OCI-LY7 (cell line): ENCODE data around the gene FGF8. TPM values are rescaled to one million over a fixed set of nuclear protein-coding genes. Genes with fewer than 3 reads are reported as not detected.

Experiments used
- BruUV-seq: library from RNA; stranded (reverse); fragments of 400-500 nt; replicated peaks from 2 replicates; lab custom pipeline; 2021; lab: Mats Ljungman, UMichigan
- CTCF ChIA-PET: fragments of 300-600 bp; sonication (Branson Sonifier 250); formaldehyde crosslinking; loops from one replicate; lab custom pipeline; 2022; ENCODE audit warnings: antibody characterized with exemption; ENCODE audit not compliant: unreplicated experiment; lab: Charles Lee
- POLR2A ChIA-PET: fragments of 300-600 bp; sonication (Branson Sonifier 250); formaldehyde crosslinking; loops from one replicate; lab custom pipeline; 2022; ENCODE audit warnings: antibody characterized with exemption; lab: Charles Lee
- DNase-seq: peaks from one replicate; pipeline ENCODE4 v3.0.0-alpha.2; 2015; ENCODE audit warnings: low spot score
- H2AFZ ChIP-seq: fragments of 200-600 bp; sonication (generic), shearing (Covaris generic); 2 replicates; pipeline ENCODE4 v1.6.1; 2014; ENCODE audit warnings: mild to moderate bottlenecking, antibody characterized with exemption, low read length, moderate library complexity
- H3K27ac ChIP-seq: fragments of 200-600 bp; sonication (generic); 2 replicates; pipeline ENCODE4 v1.5.1; 2014; ENCODE audit warnings: mixed run types, low read depth, mild to moderate bottlenecking, moderate library complexity, low read length, inconsistent platforms; ENCODE audit not compliant: poor library complexity, severe bottlenecking
- H3K36me3 ChIP-seq: fragments of 200-600 bp; sonication (generic); 2 replicates; pipeline ENCODE4 v1.6.1; 2014; ENCODE audit warnings: mild to moderate bottlenecking, antibody characterized with exemption, low read length, moderate library complexity, mixed read lengths; ENCODE audit not compliant: insufficient read depth
- H3K4me1 ChIP-seq: fragments of 200-600 bp; sonication (generic); 2 replicates; pipeline ENCODE4 v1.5.1; 2014; ENCODE audit warnings: mild to moderate bottlenecking, low read length; ENCODE audit not compliant: insufficient read depth, poor library complexity, severe bottlenecking
- H3K4me2 ChIP-seq: fragments of 200-600 bp; sonication (generic); 2 replicates; pipeline ENCODE4 v1.6.1; 2014; ENCODE audit warnings: mild to moderate bottlenecking, low read length
- H3K4me3 ChIP-seq: fragments of 200-600 bp; sonication (generic); 2 replicates; pipeline ENCODE4 v1.5.1; 2014; ENCODE audit warnings: mild to moderate bottlenecking, low read depth, low read length; ENCODE audit not compliant: poor library complexity, severe bottlenecking
- H3K79me2 ChIP-seq: fragments of 200-600 bp; sonication (generic); 2 replicates; pipeline ENCODE4 v1.6.1; 2016; ENCODE audit warnings: low read depth, mild to moderate bottlenecking, low read length, moderate library complexity, mixed read lengths; ENCODE audit not compliant: insufficient read depth
- H3K9me2 ChIP-seq: fragments of 200-600 bp; sonication (generic); 2 replicates; pipeline ENCODE4 v1.6.1; 2016; ENCODE audit warnings: mild to moderate bottlenecking, low read length, mixed read lengths; ENCODE audit not compliant: insufficient read depth
- H3K9me3 ChIP-seq: fragments of 200-600 bp; sonication (generic); 2 replicates; pipeline ENCODE4 v1.6.1; 2014; ENCODE audit warnings: mild to moderate bottlenecking, mixed run types, low read length, mixed read lengths
- H4K20me1 ChIP-seq: fragments of 200-600 bp; sonication (generic); 2 replicates; pipeline ENCODE4 v1.6.1; 2014; ENCODE audit warnings: mild to moderate bottlenecking, antibody characterized with exemption, low read length, moderate library complexity, mixed read lengths; ENCODE audit not compliant: insufficient read depth
- EZH2phosphoT487 ChIP-seq: fragments of 200-600 bp; sonication (generic); IDR thresholded peaks from 2 replicates; pipeline ENCODE4 v1.6.1; 2018; ENCODE audit warnings: low read depth, borderline replicate concordance, mild to moderate bottlenecking, mixed run types, antibody characterized with exemption, low read length, moderate library complexity, mixed read lengths
- intact Hi-C: fragments of 100-400 bp; cut with micrococcal nuclease; formaldehyde crosslinking; loops from one replicate; pipeline ENCODE4 v1.10.0; 2022; ENCODE audit not compliant: unreplicated experiment
- total RNA-seq, 2 experiments: library from RNA; depleted of rRNA in 1 of 2; stranded (reverse); fragments of >200 nt in 1 of 2; shearing (Covaris generic) in 1 of 2; gene quantifications; 2 replicates each; pipeline ENCODE4 v1.2.3, GENCODE V29; 2014 to 2022
- TF ChIP-seq, protein P1 (sequence below): fragments of 200-600 bp; sonication (generic); conservative IDR thresholded peaks from 2 replicates; pipeline ENCODE4 v1.5.1; 2014; ENCODE audit warnings: mild to moderate bottlenecking, antibody characterized with exemption, low read length, moderate library complexity, mixed read lengths

Gene FGF8
- total RNA-seq, 2 experiments from 2014 or later: 0.44 to 0.86 TPM

DNA sequence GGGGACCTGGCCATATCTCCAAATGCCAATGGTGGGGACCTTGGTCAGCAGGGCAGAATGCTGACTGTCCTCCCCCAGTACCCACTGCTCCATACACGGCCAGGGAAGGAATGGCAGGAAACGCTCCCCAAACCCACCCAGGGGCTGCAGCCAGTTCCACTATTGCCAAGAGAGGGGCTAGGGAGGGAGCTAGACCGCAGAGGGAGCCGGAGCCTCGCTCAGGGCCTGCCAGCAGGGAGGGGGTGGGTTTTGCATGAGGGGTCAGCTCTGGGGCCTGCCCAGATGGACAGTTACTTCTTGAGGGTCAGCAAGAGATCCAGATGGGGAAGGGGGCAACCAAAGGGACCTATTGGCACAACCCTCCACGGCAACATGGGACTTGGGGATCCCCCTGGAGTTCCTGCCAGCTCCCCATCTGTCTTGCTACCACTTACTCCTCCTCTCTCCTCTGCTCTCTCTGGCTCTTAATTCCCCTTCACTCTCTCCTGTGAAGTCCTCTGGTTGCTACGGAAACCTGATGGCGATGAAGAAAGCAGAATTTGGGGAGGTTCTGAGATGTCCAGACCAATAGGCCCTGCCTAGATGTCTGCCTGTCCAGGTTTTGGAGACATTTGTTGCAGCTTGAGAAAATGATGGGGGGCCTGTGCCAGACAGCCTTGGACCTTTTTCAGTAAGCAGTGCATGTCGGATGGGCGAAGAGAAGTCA, 12.6 kb downstream of the FGF8 start:
- DNase-seq: no peak
- H3K79me2 ChIP-seq: no peaks in the 10 kb centered on the region
- TF ChIP-seq EZH2phosphoT487: no peak
- TF ChIP-seq, protein P1, sequence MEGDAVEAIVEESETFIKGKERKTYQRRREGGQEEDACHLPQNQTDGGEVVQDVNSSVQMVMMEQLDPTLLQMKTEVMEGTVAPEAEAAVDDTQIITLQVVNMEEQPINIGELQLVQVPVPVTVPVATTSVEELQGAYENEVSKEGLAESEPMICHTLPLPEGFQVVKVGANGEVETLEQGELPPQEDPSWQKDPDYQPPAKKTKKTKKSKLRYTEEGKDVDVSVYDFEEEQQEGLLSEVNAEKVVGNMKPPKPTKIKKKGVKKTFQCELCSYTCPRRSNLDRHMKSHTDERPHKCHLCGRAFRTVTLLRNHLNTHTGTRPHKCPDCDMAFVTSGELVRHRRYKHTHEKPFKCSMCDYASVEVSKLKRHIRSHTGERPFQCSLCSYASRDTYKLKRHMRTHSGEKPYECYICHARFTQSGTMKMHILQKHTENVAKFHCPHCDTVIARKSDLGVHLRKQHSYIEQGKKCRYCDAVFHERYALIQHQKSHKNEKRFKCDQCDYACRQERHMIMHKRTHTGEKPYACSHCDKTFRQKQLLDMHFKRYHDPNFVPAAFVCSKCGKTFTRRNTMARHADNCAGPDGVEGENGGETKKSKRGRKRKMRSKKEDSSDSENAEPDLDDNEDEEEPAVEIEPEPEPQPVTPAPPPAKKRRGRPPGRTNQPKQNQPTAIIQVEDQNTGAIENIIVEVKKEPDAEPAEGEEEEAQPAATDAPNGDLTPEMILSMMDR: no peak
- H3K4me1 ChIP-seq: no peaks in the 10 kb centered on the region
- no peak overlapping the region for H3K4me2 ChIP-seq
- POLR2A ChIA-PET: no interaction called here
- intact Hi-C loops: no loop called here
- CTCF ChIA-PET: no interaction called here
- H3K4me3 ChIP-seq: no peak overlapping the region
- no peak overlapping the region for H3K27ac ChIP-seq
- H2AFZ ChIP-seq: no peak overlapping the region
- H4K20me1 ChIP-seq: no peaks in the 10 kb centered on the region
- H3K9me2 ChIP-seq: no peaks in the 10 kb centered on the region
- no peaks in the 10 kb centered on the region for H3K9me3 ChIP-seq
- BruUV-seq: no TSS peak
- H3K36me3 ChIP-seq: no peaks in the 10 kb centered on the region

DNA sequence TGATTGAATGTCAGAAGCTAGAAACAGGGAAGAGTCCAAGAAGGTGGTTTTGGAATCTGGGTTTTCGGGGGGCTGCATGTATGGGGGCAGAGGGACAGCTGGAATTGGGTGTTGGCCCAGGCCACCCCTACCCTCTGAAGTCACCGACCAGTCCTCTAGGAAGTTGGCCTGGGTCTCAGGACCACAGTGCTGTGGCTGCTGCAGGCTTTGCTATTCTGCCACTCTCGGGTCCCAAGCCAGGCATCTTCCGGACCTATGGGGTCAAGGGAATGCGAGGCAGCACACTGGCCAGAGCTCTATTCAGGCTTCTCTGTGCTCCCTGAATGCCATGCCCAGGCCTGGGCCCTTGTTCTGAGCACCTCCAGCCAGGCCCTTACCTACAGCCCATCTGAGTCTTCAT, 13.2 kb downstream of the FGF8 start:
- no peak overlapping the region for H3K27ac ChIP-seq
- no TSS peak for BruUV-seq
- ChIA-PET CTCF (no interaction called here), POLR2A (no interaction called here)
- intact Hi-C loops: no loop called here
- TF ChIP-seq EZH2phosphoT487: no peak
- TF ChIP-seq, protein P1: no peak
- H3K79me2 ChIP-seq: no peaks in the 10 kb centered on the region
- no peaks in the 10 kb centered on the region for H3K9me3 ChIP-seq
- no peaks in the 10 kb centered on the region for H3K9me2 ChIP-seq
- no peak overlapping the region for H3K4me3 ChIP-seq
- H4K20me1 ChIP-seq: no peaks in the 10 kb centered on the region
- H3K36me3 ChIP-seq: no peaks in the 10 kb centered on the region
- no peak for DNase-seq
- no peak overlapping the region for H2AFZ ChIP-seq
- H3K4me2 ChIP-seq: no peak overlapping the region
- no peaks in the 10 kb centered on the region for H3K4me1 ChIP-seq

DNA sequence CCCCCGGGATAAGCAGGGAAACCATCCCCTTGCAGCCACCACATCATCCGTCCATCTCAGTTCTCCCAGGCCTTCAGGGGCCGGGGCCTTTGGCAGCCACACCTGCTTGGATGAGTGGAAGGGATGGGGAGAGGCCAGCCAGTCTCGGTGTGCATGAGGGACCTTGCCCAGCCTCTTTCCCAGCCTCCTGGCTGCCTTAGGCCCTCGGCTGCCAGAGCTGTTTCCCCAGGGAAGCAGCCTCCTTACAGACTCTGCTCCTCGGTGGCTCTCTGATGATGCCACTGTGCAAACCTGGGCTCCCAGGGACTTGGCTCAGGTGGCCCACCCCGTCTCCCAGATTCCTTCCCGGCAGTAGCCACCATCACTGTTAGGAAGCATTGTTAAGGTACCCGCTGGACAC, 14.7 kb downstream of the FGF8 start:
- Histone ChIP-seq H3K9me3 (no peaks in the 10 kb centered on the region), H3K4me2 (no peak overlapping the region), H4K20me1 (no peaks in the 10 kb centered on the region), H3K27ac (no peak overlapping the region), H3K4me1 (no peaks in the 10 kb centered on the region), H3K79me2 (no peaks in the 10 kb centered on the region), H2AFZ (no peak overlapping the region), H3K4me3 (no peak overlapping the region), H3K36me3 (no peaks in the 10 kb centered on the region), H3K9me2 (no peaks in the 10 kb centered on the region)
- TF ChIP-seq, protein P1: no peak
- no peak for TF ChIP-seq EZH2phosphoT487
- intact Hi-C loops: no loop called here
- no TSS peak for BruUV-seq
- DNase-seq: no peak
- ChIA-PET CTCF (no interaction called here), POLR2A (interaction anchor here (0.6 kb wide), 1 partner anchor 482 kb away, joined by 5 read pairs; no protein-coding TSS in a partner anchor)
